Mammary epithelial cell (primary cell): ENCODE measurements around the gene INPP4A.

Experiments
- CTCF ChIP-seq, 2 donors: IDR thresholded peaks in 1 of 2; conservative IDR thresholded peaks in 1 of 2; 2 replicates each; pipeline ENCODE4 v1.5.1; 2011 to 2012; ENCODE audit warnings: inconsistent platforms in 2 of 2, low read length in 2 of 2, mild to moderate bottlenecking in 2 of 2, control low read depth in 1 of 2, low read depth in 1 of 2; ENCODE audit not compliant: insufficient read depth in 1 of 2; ENCODE audit errors: extremely low read depth in 1 of 2
- EZH2 ChIP-seq: IDR thresholded peaks from 2 replicates; pipeline ENCODE4 v1.6.1; 2012; ENCODE audit warnings: low read length, inconsistent platforms, borderline replicate concordance

GRCh38 chr2:98539056-98539735 is 94.5 kb downstream of the INPP4A start:
- TF ChIP-seq CTCF (conservative IDR thresholded peaks at IDR 0.05 in 1 of 2, IDR thresholded peaks at IDR 0.05 in 1 of 2; ENCODE audit: extremely low read depth in 1 of 2, insufficient read depth in 1 of 2, low read depth in 1 of 2, low read length in 2 of 2) (no peak), EZH2 (no peak)
